Endodermal cell (in vitro differentiated cells): ENCODE measurements around the gene ZBTB7C. TPM values are rescaled to one million over a fixed set of nuclear protein-coding genes. Genes with fewer than 3 reads are reported as not detected.

Experiments used
- DNase-seq: peaks from one replicate; pipeline ENCODE4 v3.0.0-alpha.2; 2017
- H3K27ac ChIP-seq: 2 replicates; pipeline ENCODE4 v1.5.1; 2013; ENCODE audit warnings: mild to moderate bottlenecking, low read depth, low read length, moderate library complexity
- H3K27me3 ChIP-seq: 2 replicates; pipeline ENCODE4 v1.6.1; 2013; ENCODE audit warnings: mild to moderate bottlenecking, low read length, moderate library complexity; ENCODE audit not compliant: insufficient read depth, control insufficient read depth, poor library complexity, severe bottlenecking
- H3K36me3 ChIP-seq: 2 replicates; pipeline ENCODE4 v1.7.0; 2013; ENCODE audit warnings: mild to moderate bottlenecking, low read length, moderate library complexity; ENCODE audit not compliant: control insufficient read depth, insufficient read depth
- H3K4me1 ChIP-seq: one replicate; pipeline ENCODE4 v1.7.0; 2013; ENCODE audit warnings: low read length; ENCODE audit not compliant: control insufficient read depth, insufficient read depth
- H3K4me3 ChIP-seq: 2 replicates; pipeline ENCODE4 v1.5.1; 2013; ENCODE audit warnings: mild to moderate bottlenecking, low read length, moderate library complexity
- H3K9ac ChIP-seq: 2 replicates; pipeline ENCODE4 v1.6.1; 2013; ENCODE audit warnings: mild to moderate bottlenecking, low read length, moderate library complexity; ENCODE audit not compliant: poor library complexity, severe bottlenecking; ENCODE audit errors: extremely low read depth
- H3K9me3 ChIP-seq: 2 replicates; pipeline ENCODE4 v1.6.1; 2013; ENCODE audit warnings: mild to moderate bottlenecking, low read length, moderate library complexity; ENCODE audit not compliant: control insufficient read depth
- H3K27ac Mint-ChIP-seq: 2 replicates; pipeline ENCODE4 v1.8.0; 2020; ENCODE audit warnings: mixed read lengths
- H3K27me3 Mint-ChIP-seq: 2 replicates; pipeline ENCODE4 v1.8.0; 2021; ENCODE audit warnings: mild to moderate bottlenecking, mixed read lengths; ENCODE audit not compliant: insufficient read depth
- H3K36me3 Mint-ChIP-seq: 2 replicates; pipeline ENCODE4 v1.8.0; 2020; ENCODE audit warnings: low read depth, mixed read lengths
- H3K4me1 Mint-ChIP-seq: 2 replicates; pipeline ENCODE4 v1.8.0; 2020; ENCODE audit warnings: mixed read lengths
- H3K4me3 Mint-ChIP-seq: 2 replicates; pipeline ENCODE4 v1.8.0; 2020; ENCODE audit warnings: mild to moderate bottlenecking, moderate library complexity, mixed read lengths
- H3K9me3 Mint-ChIP-seq: 2 replicates; pipeline ENCODE4 v1.8.0; 2020; ENCODE audit warnings: mild to moderate bottlenecking, mixed read lengths
- CTCF ChIP-seq: fragments of 200-600 bp; sonication (generic); conservative IDR thresholded peaks from 2 replicates; pipeline ENCODE4 v1.5.0; 2021; ENCODE audit warnings: antibody characterized with exemption, mild to moderate bottlenecking
- WGBS, 2 experiments: methylation state at CpG; one replicate each; pipeline versions ENCODE4 v1.1.5 to v1.1.7; 2013; ENCODE audit warnings: missing lambda C conversion rate in 2 of 2, mixed read lengths in 1 of 2; ENCODE audit not compliant: insufficient coverage in 1 of 2, insufficient read length in 1 of 2; 5-methylcytosine and 5-hydroxymethylcytosine counted together
- total RNA-seq, 2 donors: library from RNA; stranded (reverse); fragmentation: NEBNext Ultra II Directional in 1 of 2; extraction: Animal tissue kit (Norgen Biotek cat#: 25700) in 1 of 2; gene quantifications; 2 replicates in 1 of 2; 3 replicates in 1 of 2; pipeline ENCODE4 v1.2.1, GENCODE V29; 2021

ZBTB7C gene
- total RNA-seq, 2 donors from 2014 or later = 0.31 to 0.62 TPM

GRCh38 chr18:48197819-48198218 lies 211.4 kb downstream of the ZBTB7C start:
- Histone ChIP-seq H3K9me3 (no peaks in the 10 kb centered on the region), H3K27ac (no peak overlapping the region), H3K36me3 (no peaks in the 10 kb centered on the region), H3K27me3 (no peaks in the 10 kb centered on the region), H3K9ac (no peak overlapping the region), H3K4me3 (no peak overlapping the region), H3K4me1 (peaks cover 5% of the 10 kb centered on the region)
- TF ChIP-seq CTCF = no peak
- H3K9me3 Mint-ChIP-seq = no peaks in the 10 kb centered on the region
- no peak overlapping the region for H3K27ac Mint-ChIP-seq
- 89% methylated on average over 2 of the region's 2 CpGs; no CpG with 5 or more reads in 1 of the 2 experiments for WGBS, 2 experiments
- H3K27me3 Mint-ChIP-seq = peaks cover 11% of the 10 kb centered on the region
- no peaks in the 10 kb centered on the region for H3K36me3 Mint-ChIP-seq
- no peak overlapping the region for H3K4me3 Mint-ChIP-seq
- no peak for DNase-seq
- peaks cover 9% of the 10 kb centered on the region for H3K4me1 Mint-ChIP-seq

- H3K27me3 Mint-ChIP-seq = peaks cover 11% of the 10 kb centered on the region
- no peak overlapping the region for H3K4me3 ChIP-seq
- no peaks in the 10 kb centered on the region for H3K9me3 Mint-ChIP-seq
- TF ChIP-seq CTCF = no peak
- no peak overlapping the region for H3K27ac Mint-ChIP-seq
- peaks cover 12% of the 10 kb centered on the region for H3K4me1 ChIP-seq
- H3K27me3 ChIP-seq = no peaks in the 10 kb centered on the region
- DNase-seq = no peak
- H3K4me3 Mint-ChIP-seq = no peak overlapping the region
- no peaks in the 10 kb centered on the region for H3K9me3 ChIP-seq
- H3K36me3 Mint-ChIP-seq = no peaks in the 10 kb centered on the region
- no peak overlapping the region for H3K9ac ChIP-seq
- peaks cover 17% of the 10 kb centered on the region for H3K4me1 Mint-ChIP-seq
- H3K36me3 ChIP-seq = no peaks in the 10 kb centered on the region
- H3K27ac ChIP-seq = no peak overlapping the region
Observed at GRCh38 chr18:48195787-48196186, 213.4 kb downstream of the ZBTB7C start.

GRCh38 chr18:48194591-48195181 lies 214.5 kb downstream of the ZBTB7C start:
- H3K4me1 Mint-ChIP-seq = peaks cover 17% of the 10 kb centered on the region
- WGBS, 2 experiments = 92% methylated on average over 2 to 4 of the region's 4 CpGs

More at GRCh38 chr18:48194591-48195181, 214.5 kb downstream of the ZBTB7C start:
- no peaks in the 10 kb centered on the region for H3K27me3 ChIP-seq
- Mint-ChIP-seq H3K27ac (no peak overlapping the region), H3K27me3 (peaks cover 11% of the 10 kb centered on the region), H3K9me3 (no peaks in the 10 kb centered on the region), H3K36me3 (no peaks in the 10 kb centered on the region), H3K4me3 (no peak overlapping the region)
- no peaks in the 10 kb centered on the region for H3K9me3 ChIP-seq
- no peak overlapping the region for H3K9ac ChIP-seq
- no peak for DNase-seq
- peaks cover 12% of the 10 kb centered on the region for H3K4me1 ChIP-seq
- TF ChIP-seq CTCF = no peak
- H3K4me3 ChIP-seq = no peak overlapping the region
- H3K27ac ChIP-seq = no peak overlapping the region
- H3K36me3 ChIP-seq = no peaks in the 10 kb centered on the region
